IgD-negative memory B cell (primary cell): Measurements from ENCODE around the gene TXK. TPM values are rescaled to one million over a fixed set of nuclear protein-coding genes. Genes with fewer than 3 reads are reported as not detected.
"Not testable (repeated sequence)": the region's sequence is repeated elsewhere in the genome, so short reads cannot be mapped to it uniquely, and the experiment has no call there.

Experiments used
- H3K27ac Mint-ChIP-seq, 3 donors: one replicate each; pipeline ENCODE4 v1.8.0; 2020 to 2022; ENCODE audit warnings: mild to moderate bottlenecking in 3 of 3, mixed read lengths in 3 of 3, moderate library complexity in 1 of 3
- H3K27me3 Mint-ChIP-seq: one replicate; pipeline ENCODE4 v1.8.0; 2021; ENCODE audit warnings: mixed read lengths
- H3K36me3 Mint-ChIP-seq: one replicate; pipeline ENCODE4 v1.8.0; 2020; ENCODE audit warnings: mild to moderate bottlenecking, mixed read lengths
- H3K4me1 Mint-ChIP-seq, 3 donors: one replicate each; pipeline ENCODE4 v1.8.0; 2020 to 2022; ENCODE audit warnings: mixed read lengths in 3 of 3, mild to moderate bottlenecking in 1 of 3
- H3K4me3 Mint-ChIP-seq, 4 donors: one replicate each; pipeline ENCODE4 v1.8.0; 2020 to 2022; ENCODE audit warnings: mild to moderate bottlenecking in 4 of 4, mixed read lengths in 4 of 4, moderate library complexity in 3 of 4
- H3K9me3 Mint-ChIP-seq, 3 donors: one replicate each; pipeline ENCODE4 v1.8.0; 2020 to 2021; ENCODE audit warnings: mixed read lengths in 3 of 3, mild to moderate bottlenecking in 1 of 3
- polyA plus RNA-seq: library from polyadenylated mRNA; unstranded; fragments of 300-500 nt; fragmentation: Illumina TruSeq; gene quantifications from one replicate; pipeline ENCODE4 v1.2.3, GENCODE V29; 2021

Gene TXK
- polyA plus RNA-seq = 3.4 TPM

- H3K27ac Mint-ChIP-seq = peak within 1 kb of the TSS in 1 of 3 donors; percentile 89
- H3K4me3 Mint-ChIP-seq = peak within 1 kb of the TSS in 3 of 4 donors; percentile 22 to 76 (median 64)
These were observed at the start of gene TXK for GRCh38 chr4:48134081-48134480. TXK (minus strand) TSS chr4:48134250; CDS start chr4:48134170, 80 bp downstream.

DNA sequence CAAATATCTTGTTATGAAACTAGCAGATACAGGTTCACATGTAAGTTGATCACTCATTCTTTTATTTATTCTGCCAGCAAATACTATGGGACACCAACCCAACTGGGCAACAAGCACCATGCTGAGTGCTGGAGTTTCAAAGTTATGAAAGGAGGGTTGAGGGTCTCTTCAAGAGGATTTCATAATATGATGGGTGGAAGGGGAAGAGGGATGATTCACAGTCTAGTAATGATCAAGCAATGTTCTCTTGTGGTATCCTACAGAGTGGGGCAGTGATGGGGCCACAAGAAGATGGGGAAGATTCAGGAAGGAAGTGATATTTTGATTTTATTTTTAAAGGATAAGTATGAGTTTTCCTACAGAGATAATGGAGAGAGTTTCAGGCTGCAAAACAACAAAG, 46.2 kb upstream of the TXK start:
- Mint-ChIP-seq H3K9me3 (peaks cover 0 to 8% (median 5%) of the 10 kb centered on the region in 3 donors), H3K4me1 (peaks cover 7 to 11% (median 10%) of the 10 kb centered on the region in 3 donors), H3K27me3 (no peaks in the 10 kb centered on the region), H3K36me3 (peaks cover 15% of the 10 kb centered on the region), H3K27ac (peak overlapping the region in 1 of 3 donors; percentile 82), H3K4me3 (no peak overlapping the region)

More at GRCh38 chr4:48134081-48134480, at the start of gene TXK:
- Mint-ChIP-seq H3K4me1 (peaks cover 9 to 22% (median 20%) of the 10 kb centered on the region in 3 donors), H3K27me3 (no peaks in the 10 kb centered on the region), H3K36me3 (peaks cover 20% of the 10 kb centered on the region), H3K9me3 (no peaks in the 10 kb centered on the region)

DNA sequence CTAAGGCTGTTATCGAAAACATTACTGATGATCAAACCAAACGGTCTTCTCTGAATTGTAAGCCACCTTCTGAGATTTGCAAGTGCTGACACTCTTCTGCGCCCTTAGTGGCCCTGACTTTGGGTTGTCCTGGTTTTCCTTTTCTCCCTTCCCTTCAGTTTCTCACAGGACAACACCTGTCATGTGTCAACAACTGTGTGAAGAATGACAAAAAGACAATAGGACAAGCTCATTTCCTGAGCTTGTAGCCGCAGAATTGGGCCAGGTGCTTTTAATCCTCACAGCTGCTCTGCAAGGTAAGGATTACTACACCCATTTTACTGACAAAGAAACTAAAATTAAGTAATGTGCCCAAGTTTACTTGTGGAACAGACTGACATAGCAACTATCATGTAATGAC, 44.9 kb upstream of the TXK start:
- peaks cover 16% of the 10 kb centered on the region for H3K36me3 Mint-ChIP-seq
- H3K27me3 Mint-ChIP-seq = no peaks in the 10 kb centered on the region
- no peak overlapping the region for H3K4me3 Mint-ChIP-seq
- H3K4me1 Mint-ChIP-seq = peaks cover 7 to 10% (median 7%) of the 10 kb centered on the region in 3 donors
- peaks cover 0 to 8% (median 5%) of the 10 kb centered on the region in 3 donors for H3K9me3 Mint-ChIP-seq
- no peak overlapping the region for H3K27ac Mint-ChIP-seq

DNA sequence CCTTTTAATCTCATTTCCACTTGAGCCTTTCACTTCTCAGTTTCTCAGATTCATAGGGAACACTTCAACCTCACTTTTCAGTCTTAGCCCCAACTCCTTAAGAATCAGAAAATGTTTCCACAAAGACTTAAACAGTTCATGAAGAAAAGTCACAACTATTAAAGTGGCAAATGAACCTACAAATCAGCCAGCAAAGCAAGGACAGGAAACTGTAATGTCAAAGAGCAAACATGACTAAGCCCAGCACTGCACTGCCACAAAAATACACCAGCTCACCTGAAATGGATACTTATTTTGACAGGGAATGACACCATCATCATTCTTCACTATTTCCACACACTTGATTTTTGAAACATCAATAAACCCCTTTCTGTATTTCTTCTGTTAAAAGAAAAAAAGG, 41.8 kb upstream of the TXK start:
- peaks cover 4 to 10% (median 5%) of the 10 kb centered on the region in 3 donors for H3K4me1 Mint-ChIP-seq
- H3K27me3 Mint-ChIP-seq = no peaks in the 10 kb centered on the region
- H3K36me3 Mint-ChIP-seq = peaks cover 11% of the 10 kb centered on the region
- H3K4me3 Mint-ChIP-seq = no peak overlapping the region
- H3K27ac Mint-ChIP-seq = no peak overlapping the region
- peaks cover 0 to 8% (median 5%) of the 10 kb centered on the region in 3 donors for H3K9me3 Mint-ChIP-seq

- Mint-ChIP-seq H3K27ac (no peak overlapping the region), H3K27me3 (no peaks in the 10 kb centered on the region), H3K4me1 (peaks cover 4 to 6% (median 4%) of the 10 kb centered on the region in 3 donors), H3K36me3 (peaks cover 7% of the 10 kb centered on the region), H3K4me3 (no peak overlapping the region), H3K9me3 (peaks cover 0 to 8% (median 5%) of the 10 kb centered on the region in 3 donors)
These were observed 41.3 kb upstream of the TXK start for GRCh38 chr4:48175328-48175727.

DNA sequence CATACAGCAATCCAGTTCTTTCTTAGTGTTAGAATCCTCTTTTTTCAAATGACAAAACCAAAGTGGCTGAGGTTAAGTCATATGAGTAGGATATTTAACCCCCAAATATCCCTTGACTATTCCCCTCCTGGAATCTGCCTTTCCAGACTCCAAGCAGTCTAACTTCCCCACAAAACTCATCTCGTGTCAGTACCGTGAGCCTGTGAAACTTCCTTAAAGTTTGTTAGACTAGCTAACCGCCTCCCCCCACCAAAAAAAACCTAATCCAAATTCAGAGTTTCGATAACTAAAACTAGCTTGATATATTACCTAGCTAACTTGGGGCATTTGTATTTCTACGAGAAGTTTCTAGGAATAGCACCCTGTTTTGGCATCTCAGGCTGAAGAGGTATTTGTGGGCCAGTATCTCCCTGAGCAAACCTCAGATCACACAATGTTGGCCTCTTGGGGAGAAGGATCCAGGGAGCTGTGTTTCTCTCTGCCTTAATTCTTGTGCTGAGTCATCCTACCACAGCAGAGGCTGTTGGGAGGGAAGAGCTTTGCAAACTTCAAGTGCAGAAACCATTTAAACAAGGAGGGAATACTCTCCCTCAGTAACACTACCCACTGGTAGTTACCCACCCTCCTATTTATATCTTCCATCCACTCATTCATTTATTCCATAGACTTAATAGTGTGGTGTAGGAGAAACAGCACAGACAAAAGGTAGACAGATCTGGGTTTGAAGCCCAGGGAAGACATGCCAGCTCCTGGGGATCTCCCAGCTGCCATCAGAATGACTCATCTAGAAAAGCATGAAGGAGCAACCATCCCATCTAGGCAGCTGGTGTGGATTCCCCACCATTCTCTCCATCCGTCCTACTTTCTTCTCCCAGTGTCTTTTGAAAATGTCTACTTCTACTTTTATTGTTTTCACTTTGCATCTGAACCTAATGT, 39.3 kb upstream of the TXK start:
- Mint-ChIP-seq H3K4me3 (no peak overlapping the region), H3K36me3 (peaks cover 8% of the 10 kb centered on the region), H3K9me3 (peaks cover 0 to 6% (median 5%) of the 10 kb centered on the region in 3 donors), H3K4me1 (peaks cover 3 to 6% (median 4%) of the 10 kb centered on the region in 3 donors), H3K27me3 (no peaks in the 10 kb centered on the region), H3K27ac (no peak overlapping the region)

GRCh38 chr4:48172651-48173050, 38.6 kb upstream of the TXK start:
- Mint-ChIP-seq H3K27me3 (no peaks in the 10 kb centered on the region), H3K27ac (no peak overlapping the region), H3K4me1 (peaks cover 3 to 6% (median 4%) of the 10 kb centered on the region in 3 donors), H3K9me3 (no peaks in the 10 kb centered on the region), H3K4me3 (no peak overlapping the region), H3K36me3 (peaks cover 12% of the 10 kb centered on the region)

DNA sequence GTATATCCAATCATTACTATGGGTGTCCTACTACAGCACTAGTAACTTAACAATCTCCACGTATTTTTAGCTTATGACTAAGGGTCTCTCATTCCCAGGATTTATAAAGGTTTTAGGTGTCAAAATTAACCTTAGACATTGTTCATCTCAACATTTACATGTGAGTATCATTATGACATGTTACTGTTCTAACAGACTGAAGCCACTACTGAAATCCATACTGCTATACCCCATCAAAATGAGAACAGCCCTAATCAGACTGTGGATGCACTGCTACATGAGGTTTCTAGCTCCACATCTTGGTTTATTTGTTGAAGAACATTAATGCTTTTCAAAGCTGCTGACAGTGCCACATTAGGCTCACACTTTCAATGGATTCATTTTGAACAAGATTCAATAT, 35.6 kb upstream of the TXK start:
- Mint-ChIP-seq H3K27ac (no peak overlapping the region), H3K36me3 (peaks cover 26% of the 10 kb centered on the region), H3K4me3 (no peak overlapping the region), H3K9me3 (no peaks in the 10 kb centered on the region), H3K27me3 (no peaks in the 10 kb centered on the region), H3K4me1 (no peaks in the 10 kb centered on the region)

- Mint-ChIP-seq H3K36me3 (peaks cover 25% of the 10 kb centered on the region), H3K9me3 (no peaks in the 10 kb centered on the region), H3K4me1 (no peaks in the 10 kb centered on the region), H3K27me3 (no peaks in the 10 kb centered on the region), H3K4me3 (no peak overlapping the region), H3K27ac (no peak overlapping the region)
These were observed 33.7 kb upstream of the TXK start for GRCh38 chr4:48167538-48168263.

DNA sequence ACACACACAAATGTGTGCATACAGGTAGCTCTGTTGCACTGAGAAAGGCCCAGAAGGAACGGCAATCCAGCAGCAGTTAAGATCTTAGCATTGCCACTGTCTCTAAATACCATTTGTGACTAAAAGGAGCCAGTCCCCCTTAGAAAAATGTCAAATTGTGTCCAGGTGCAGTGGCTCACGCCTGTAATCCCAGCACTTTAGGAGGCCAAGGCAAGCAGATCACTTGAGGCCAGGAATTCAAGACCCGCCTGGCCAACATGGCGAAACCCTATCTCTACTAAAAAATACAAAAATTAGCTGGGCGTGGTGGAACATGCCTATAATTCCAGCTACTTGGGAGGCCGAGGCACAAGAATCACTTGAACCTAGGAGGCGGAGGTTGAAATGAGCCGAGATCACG, 30.5 kb upstream of the TXK start:
- not testable (repeated sequence) for H3K27me3 Mint-ChIP-seq, H3K4me3 Mint-ChIP-seq, H3K27ac Mint-ChIP-seq, H3K4me1 Mint-ChIP-seq, H3K9me3 Mint-ChIP-seq
- peaks cover 24% of the 10 kb centered on the region for H3K36me3 Mint-ChIP-seq

DNA sequence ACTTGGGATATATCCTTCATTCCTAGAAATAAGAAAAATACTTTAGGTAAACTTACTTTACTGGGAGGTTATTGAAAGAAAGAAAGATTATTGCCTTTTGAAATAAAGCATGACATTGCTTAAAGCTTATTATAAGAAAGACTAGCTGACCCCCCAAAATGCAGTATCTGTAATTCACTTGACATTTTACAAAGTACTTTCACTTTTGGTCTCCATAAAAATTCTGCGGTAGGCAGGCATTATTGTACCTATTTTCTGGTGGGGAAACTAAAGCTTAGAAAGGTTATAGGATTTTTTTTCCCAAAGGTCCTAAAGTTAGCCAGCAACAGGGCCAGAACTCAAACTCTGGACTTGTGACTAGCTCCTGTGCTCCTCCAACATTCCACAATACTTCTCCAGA, 29.7 kb upstream of the TXK start:
- H3K36me3 Mint-ChIP-seq = peaks cover 27% of the 10 kb centered on the region
- H3K27ac Mint-ChIP-seq = no peak overlapping the region
- no peaks in the 10 kb centered on the region for H3K4me1 Mint-ChIP-seq
- H3K9me3 Mint-ChIP-seq = no peaks in the 10 kb centered on the region
- H3K27me3 Mint-ChIP-seq = no peaks in the 10 kb centered on the region
- no peak overlapping the region for H3K4me3 Mint-ChIP-seq

GRCh38 chr4:48162162-48162561, 28.1 kb upstream of the TXK start:
- Mint-ChIP-seq H3K27me3 (no peaks in the 10 kb centered on the region), H3K4me1 (no peaks in the 10 kb centered on the region), H3K4me3 (no peak overlapping the region), H3K9me3 (peaks cover 0 to 2% (median 0%) of the 10 kb centered on the region in 3 donors), H3K27ac (no peak overlapping the region), H3K36me3 (peaks cover 22% of the 10 kb centered on the region)

- H3K9me3 Mint-ChIP-seq = peaks cover 5 to 27% (median 12%) of the 10 kb centered on the region in 3 donors
- peaks cover 39% of the 10 kb centered on the region for H3K36me3 Mint-ChIP-seq
- H3K27me3 Mint-ChIP-seq = no peaks in the 10 kb centered on the region
- H3K27ac Mint-ChIP-seq = peak overlapping the region in 1 of 3 donors; percentile 14
- H3K4me3 Mint-ChIP-seq = no peak overlapping the region
- H3K4me1 Mint-ChIP-seq = no peaks in the 10 kb centered on the region
These were observed 23.2 kb upstream of the TXK start for GRCh38 chr4:48157271-48157670.

GRCh38 chr4:48156423-48156822, 22.4 kb upstream of the TXK start:
- H3K4me3 Mint-ChIP-seq = no peak overlapping the region
- peaks cover 37% of the 10 kb centered on the region for H3K36me3 Mint-ChIP-seq
- H3K27ac Mint-ChIP-seq = no peak overlapping the region
- H3K9me3 Mint-ChIP-seq = peaks cover 5 to 27% (median 12%) of the 10 kb centered on the region in 3 donors
- H3K4me1 Mint-ChIP-seq = no peaks in the 10 kb centered on the region
- H3K27me3 Mint-ChIP-seq = no peaks in the 10 kb centered on the region
